Measurements from ENCODE around the gene MAP3K20.

Gene MAP3K20

DNA sequence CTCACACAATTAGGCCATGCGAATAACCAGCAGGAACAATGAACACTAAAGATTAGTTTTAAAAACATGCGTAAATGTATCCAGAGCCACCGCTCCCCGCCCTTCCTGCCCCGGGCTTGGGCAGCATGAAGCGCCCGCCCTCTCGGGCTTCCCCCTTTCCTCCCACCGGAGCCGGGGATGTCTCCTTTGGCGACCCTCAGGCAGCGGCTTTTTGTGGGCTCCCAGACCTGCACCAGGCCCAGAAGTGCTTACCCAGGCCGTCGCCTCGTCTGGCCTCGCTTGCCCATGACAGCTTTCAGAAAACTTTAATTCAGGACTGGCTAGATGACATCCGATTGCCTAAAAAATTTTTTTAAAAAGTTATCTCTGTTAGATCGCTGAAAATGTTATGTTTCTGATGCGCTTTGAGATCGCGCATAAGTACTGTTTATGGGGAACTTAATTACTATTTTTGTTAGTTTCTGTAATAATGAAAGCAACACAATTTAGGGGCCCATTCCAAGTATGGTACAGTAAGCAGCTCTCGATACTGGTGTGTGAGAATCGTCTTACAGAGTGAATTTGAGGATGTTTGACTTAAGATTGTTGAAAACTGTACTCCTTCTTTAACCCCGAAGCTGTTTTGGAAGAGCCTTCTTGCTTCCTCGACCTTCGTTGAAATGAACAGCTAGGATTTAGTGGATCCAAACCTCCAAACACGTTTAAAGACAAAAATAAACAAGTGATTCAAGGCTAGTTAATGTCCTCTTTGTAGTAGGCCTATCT lies 1.1 kb downstream of the MAP3K20 start:
- TF ChIP-seq POLR2AphosphoS5 (IDR thresholded peaks at IDR 0.05; ENCODE audit: low read depth, low read length) (no peak), TAF1 (IDR thresholded peaks at IDR 0.05; ENCODE audit: borderline replicate concordance, low read depth, low read length) (0 out of 2 replicates have a peak, but pooled peaks have one; percentile 12)
- FAIRE-seq, result peak; percentile 91
- peak; percentile 7 for DNase-seq (ENCODE audit: insufficient read length)

DNA sequence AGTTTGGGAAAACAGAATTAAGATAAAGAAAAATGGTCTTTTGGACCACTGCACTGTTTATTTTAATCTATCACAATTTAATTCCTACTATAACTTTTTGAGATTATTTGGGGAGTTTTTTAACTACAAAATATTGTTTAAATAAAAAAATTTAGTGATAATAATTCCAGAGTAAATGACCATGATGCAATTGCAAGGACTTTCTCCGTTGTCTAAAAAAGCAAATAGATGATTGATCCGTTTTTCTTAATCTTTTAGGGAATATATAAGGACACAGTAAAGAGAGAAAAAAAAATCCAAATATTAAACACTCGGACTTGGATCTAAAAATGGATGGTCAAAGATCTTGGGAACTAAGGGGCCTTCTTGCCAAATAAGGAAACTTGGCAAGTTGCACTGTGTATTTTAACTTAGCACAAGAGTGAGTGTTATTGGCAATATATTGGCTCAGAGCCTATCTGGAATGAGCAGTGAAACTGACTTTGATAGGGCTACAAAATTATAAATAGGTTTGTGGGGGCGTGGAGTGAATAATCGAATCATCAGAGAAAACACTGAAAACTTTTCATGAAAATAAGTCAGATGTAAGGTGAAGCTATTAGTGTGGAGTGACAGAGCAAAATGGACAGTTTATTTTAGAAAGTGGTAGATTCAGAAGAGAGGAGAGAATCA lies 2.0 kb downstream of the MAP3K20 start:
- TF ChIP-seq POLR2AphosphoS5 (IDR thresholded peaks at IDR 0.05; ENCODE audit: low read depth, low read length), result no peak
- no peak for TF ChIP-seq TAF1 (IDR thresholded peaks at IDR 0.05; ENCODE audit: borderline replicate concordance, low read depth, low read length)
- no peak for TF ChIP-seq POLR2A (IDR thresholded peaks at IDR 0.05; ENCODE audit: low read depth, low read length)
- DNase-seq (ENCODE audit: insufficient read length) (no peak), FAIRE-seq (no peak)

DNA sequence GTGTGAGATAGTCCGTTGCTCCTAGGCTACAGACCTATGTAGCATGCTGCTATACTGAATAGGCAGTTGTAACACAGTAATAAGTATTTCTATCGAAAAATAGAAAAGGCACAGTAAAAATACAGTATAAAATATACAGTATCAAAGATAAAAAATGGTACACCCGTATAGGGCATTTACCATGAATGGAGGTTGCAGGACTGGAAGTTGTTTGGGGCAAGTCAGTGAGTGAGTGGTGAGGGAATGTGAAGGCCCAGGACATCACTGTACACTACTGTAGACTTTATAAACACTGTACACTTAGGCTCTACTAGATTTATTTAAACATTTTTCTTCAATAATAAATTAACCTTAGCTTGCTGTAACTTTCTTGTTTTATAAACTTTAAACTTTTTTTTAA lies 3.5 kb downstream of the MAP3K20 start:
- no peak for FAIRE-seq
- TF ChIP-seq POLR2AphosphoS5 (IDR thresholded peaks at IDR 0.05; ENCODE audit: low read depth, low read length), result no peak
- no peak for TF ChIP-seq TAF1 (IDR thresholded peaks at IDR 0.05; ENCODE audit: borderline replicate concordance, low read depth, low read length)
- TF ChIP-seq POLR2A (IDR thresholded peaks at IDR 0.05; ENCODE audit: low read depth, low read length), result no peak
- no peak for DNase-seq (ENCODE audit: insufficient read length)

DNA sequence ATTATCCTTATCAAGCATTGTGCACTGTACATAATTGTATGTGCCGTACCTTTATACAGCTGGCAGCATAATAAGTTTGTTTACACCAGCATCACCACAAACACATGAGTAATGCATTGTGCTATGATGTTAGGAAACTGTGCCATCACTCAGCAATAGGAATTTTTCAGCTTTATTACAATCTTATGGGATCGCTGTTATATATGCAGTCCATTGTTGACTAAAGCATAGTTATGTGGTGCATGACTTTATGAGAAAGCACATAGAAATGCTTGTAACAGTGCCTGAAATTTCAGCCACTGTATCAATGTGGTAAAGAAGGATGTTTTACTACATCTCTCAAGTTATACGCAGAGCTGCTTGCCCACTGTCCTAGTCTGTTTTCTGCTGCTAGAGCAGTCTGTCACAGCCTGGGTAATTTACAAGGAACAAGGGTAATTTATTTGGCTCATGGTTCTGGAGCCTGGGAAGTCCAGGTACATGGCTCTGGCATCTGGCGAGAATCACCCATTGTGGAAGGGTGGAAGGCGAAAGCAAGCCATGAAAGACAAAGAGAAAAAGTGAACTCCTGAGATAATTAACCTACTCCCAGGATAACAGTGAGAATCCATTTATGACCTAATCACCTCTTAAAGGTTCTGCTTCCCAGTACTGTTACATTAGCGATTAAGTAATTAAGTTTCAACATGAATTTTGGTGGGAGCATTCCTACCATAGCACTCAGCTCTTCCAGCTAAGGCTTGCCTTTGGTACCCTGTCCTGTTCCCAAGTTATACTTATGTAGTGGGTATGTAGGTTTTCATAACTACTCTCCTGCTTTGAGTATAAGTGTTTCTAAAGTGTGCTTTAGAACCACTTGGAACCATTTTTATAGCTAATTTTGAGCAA lies 4.6 kb downstream of the MAP3K20 start:
- DNase-seq (ENCODE audit: insufficient read length) (no peak), FAIRE-seq (no peak)
- no peak for TF ChIP-seq POLR2A (IDR thresholded peaks at IDR 0.05; ENCODE audit: low read depth, low read length)
- no peak for TF ChIP-seq TAF1 (IDR thresholded peaks at IDR 0.05; ENCODE audit: borderline replicate concordance, low read depth, low read length)
- no peak for TF ChIP-seq POLR2AphosphoS5 (IDR thresholded peaks at IDR 0.05; ENCODE audit: low read depth, low read length)

DNA sequence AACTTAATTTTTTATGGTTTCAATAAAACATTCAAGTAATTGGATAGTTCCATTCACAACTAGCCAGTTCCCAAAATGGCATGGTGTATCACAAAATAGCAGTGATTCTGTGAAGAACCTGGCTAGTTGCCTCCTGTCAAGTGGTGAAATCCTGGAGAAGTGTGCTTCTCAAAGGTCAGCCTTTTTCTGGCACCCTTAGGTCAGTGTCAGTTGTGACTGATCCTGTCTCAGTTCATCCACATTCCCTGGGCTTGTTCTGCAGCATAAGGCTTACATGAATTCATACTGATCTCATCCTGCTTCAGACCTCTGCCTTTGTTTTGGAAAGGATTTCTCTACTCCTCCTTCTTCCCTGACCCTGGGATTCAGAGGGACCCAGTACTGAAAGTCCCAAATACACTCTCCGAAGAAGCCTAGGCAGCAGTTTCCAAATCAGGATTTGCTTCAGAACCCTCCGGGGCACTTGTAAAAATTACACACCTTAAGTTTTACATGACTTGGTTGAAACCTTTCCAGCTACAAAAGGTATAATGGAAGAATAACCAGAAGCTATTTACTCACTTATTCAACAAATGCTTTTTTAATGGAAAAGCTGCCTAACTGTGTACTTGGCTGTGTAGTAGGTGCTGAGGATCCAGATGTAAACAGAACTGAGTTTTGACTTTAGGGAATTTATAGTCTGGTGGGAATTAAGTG lies 11.0 kb downstream of the MAP3K20 start:
- DNase-seq (ENCODE audit: insufficient read length) (no peak), FAIRE-seq (no peak)
- no peak for TF ChIP-seq POLR2AphosphoS5 (IDR thresholded peaks at IDR 0.05; ENCODE audit: low read depth, low read length)
- no peak for TF ChIP-seq TAF1 (IDR thresholded peaks at IDR 0.05; ENCODE audit: borderline replicate concordance, low read depth, low read length)
- no peak for TF ChIP-seq POLR2A (IDR thresholded peaks at IDR 0.05; ENCODE audit: low read depth, low read length)

DNA sequence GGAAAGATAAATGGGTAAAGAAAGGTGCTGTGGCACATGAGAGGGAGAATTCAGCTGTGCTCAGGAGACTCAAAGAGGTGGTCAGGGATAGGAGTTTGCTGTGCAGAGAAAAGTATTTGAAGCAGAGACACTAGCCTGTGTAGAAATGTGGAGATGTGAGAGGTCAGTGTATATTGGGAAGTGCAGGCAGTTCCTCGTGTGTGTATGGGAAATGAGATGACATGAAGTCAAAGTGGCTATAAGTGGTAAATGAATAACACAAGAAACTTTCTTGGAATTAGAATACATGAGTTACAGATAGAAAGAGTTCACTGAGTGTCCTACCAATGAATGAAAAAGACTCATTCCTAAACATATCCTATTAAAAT lies 11.6 kb downstream of the MAP3K20 start:
- no peak for DNase-seq (ENCODE audit: insufficient read length)
- FAIRE-seq, result no peak
- TF ChIP-seq POLR2A (IDR thresholded peaks at IDR 0.05; ENCODE audit: low read depth, low read length) (no peak), TAF1 (IDR thresholded peaks at IDR 0.05; ENCODE audit: borderline replicate concordance, low read depth, low read length) (no peak), POLR2AphosphoS5 (IDR thresholded peaks at IDR 0.05; ENCODE audit: low read depth, low read length) (no peak)

DNA sequence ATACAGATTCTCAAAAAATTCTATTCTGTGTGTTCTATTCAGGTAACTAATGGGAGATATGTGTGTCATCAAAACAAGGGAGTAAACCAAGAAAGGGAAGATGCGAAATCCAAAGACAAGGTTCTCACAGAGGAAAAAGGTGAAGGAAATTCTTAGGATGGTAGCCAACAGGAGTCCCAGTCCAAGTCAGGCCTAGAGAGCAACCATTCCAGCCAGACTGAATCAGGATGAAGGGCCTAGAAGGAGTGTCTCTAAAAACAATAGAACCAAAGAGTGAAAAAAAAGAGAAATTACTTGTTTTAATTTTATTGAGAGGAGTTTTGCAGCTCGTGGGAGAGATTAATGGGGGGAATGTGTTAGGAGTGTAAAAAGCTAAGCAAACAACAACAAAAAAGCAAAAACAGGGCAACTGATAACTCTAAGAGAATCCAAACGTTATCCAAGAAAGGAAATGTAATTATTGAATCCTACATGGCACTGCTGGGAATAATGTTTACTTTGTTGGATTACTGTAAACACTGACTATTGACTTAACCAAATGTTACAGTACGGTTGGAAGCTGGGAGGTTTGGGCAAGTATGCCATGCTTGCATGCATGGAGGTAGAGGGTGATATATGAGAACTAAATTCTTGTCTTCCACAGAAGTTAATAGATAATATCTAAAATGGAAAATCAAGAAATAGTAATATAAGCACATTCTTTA lies 12.3 kb downstream of the MAP3K20 start:
- DNase-seq (ENCODE audit: insufficient read length), result no peak
- FAIRE-seq, result no peak
- TF ChIP-seq POLR2A (IDR thresholded peaks at IDR 0.05; ENCODE audit: low read depth, low read length), result no peak
- no peak for TF ChIP-seq POLR2AphosphoS5 (IDR thresholded peaks at IDR 0.05; ENCODE audit: low read depth, low read length)
- TF ChIP-seq TAF1 (IDR thresholded peaks at IDR 0.05; ENCODE audit: borderline replicate concordance, low read depth, low read length), result no peak

DNA sequence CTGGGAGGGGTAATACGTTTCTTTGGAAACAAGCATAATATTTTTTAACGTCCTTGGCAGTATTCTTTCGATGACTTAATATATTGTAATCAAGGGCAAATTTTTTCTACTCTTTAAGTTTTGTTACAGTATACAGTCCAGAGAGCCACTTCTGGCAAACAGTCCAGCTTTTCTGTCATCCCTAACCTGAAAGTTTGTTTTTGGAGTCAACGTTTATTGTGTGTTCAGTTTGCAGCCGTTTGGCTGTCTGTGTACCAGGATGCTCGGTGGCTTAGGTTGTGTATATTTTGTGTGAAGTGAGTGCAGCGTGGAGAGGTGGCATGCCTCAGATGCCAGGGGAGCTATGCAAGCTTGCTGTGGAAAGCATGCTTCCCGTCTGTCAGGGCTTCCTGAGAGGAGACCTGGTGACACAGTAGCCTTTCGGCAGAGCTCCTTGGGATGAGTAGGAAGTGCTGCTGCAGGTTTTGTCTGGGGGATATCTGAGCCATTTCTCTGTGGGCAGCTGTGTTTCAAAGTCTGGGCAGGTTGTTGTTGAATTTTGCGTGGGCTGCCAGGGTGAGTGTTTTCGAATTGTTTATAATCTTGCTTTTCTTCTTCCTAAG lies 14.7 kb downstream of the MAP3K20 start:
- no peak for TF ChIP-seq TAF1 (IDR thresholded peaks at IDR 0.05; ENCODE audit: borderline replicate concordance, low read depth, low read length)
- TF ChIP-seq POLR2A (IDR thresholded peaks at IDR 0.05; ENCODE audit: low read depth, low read length), result no peak
- no peak for FAIRE-seq
- no peak for DNase-seq (ENCODE audit: insufficient read length)

DNA sequence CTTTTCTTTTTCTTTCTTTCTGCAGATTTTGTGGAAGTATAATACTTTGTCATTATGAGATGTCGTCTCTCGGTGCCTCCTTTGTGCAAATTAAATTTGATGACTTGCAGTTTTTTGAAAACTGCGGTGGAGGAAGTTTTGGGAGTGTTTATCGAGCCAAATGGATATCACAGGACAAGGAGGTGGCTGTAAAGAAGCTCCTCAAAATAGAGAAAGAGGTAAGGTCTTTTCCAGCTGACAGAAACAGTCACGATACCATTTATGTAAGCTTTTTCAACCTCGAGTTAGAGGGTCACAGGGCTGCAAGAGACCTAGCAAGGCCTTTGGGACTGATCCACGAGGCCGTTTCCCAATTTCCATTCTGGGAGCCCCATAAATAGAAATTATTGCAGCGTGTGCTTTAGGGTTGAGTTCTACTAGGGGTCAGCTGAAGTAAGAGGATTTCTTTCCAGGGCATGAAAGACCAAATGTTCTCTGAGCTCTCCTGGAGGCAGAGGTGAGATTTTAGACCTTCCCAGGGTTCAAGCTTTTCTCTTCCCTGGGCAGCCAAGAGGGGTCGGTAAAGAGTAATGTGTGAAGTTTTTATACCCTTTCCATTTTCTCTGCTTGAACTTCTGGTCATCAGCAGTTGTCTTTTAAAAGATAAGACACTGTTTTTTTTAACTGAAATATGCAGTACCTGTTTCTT lies 15.5 kb downstream of the MAP3K20 start:
- TF ChIP-seq TAF1 (IDR thresholded peaks at IDR 0.05; ENCODE audit: borderline replicate concordance, low read depth, low read length) (no peak), POLR2AphosphoS5 (IDR thresholded peaks at IDR 0.05; ENCODE audit: low read depth, low read length) (no peak), POLR2A (IDR thresholded peaks at IDR 0.05; ENCODE audit: low read depth, low read length) (no peak)
- FAIRE-seq, result peak; percentile 9
- no peak for DNase-seq (ENCODE audit: insufficient read length)

DNA sequence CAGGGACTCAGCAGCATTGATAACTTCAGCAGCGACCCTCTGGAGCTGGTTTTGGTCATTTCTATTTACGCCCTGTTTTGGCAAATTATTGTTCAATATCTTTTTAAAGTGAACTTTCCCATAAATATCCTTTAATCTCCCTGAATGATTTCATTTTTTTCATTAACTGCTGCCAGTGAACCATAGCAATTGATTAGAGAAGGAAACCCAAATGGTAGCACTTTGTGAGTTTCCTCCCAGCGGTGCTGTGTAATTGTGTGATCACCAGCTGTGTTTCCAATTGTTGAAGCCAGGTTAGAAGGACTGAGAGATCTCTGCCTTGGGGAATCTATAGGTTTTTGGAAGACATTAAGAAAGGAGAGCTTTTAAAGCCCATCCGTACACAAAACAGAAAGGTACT lies 16.3 kb downstream of the MAP3K20 start:
- no peak for TF ChIP-seq POLR2AphosphoS5 (IDR thresholded peaks at IDR 0.05; ENCODE audit: low read depth, low read length)
- FAIRE-seq (no peak), DNase-seq (ENCODE audit: insufficient read length) (no peak)
